Parathyroid adenoma (tissue), 2 donors: ENCODE measurements around the gene GART.
A peak's percentile ranks its signal among the peaks of the same experiment; 100 is the strongest.

ENCODE experiments used
- H2AFZ ChIP-seq: fragments of 300-600 bp; sonication (generic); one replicate; pipeline ENCODE4 v1.7.0; 2017; ENCODE audit warnings: antibody characterized with exemption, mild to moderate bottlenecking
- H3K27ac ChIP-seq: fragments of 300-600 bp; sonication (generic); one replicate; pipeline ENCODE4 v1.7.0; 2017
- H3K27me3 ChIP-seq: fragments of 300-600 bp; sonication (generic); one replicate; pipeline ENCODE4 v1.7.0; 2017; ENCODE audit warnings: low read length; ENCODE audit not compliant: control insufficient read depth, insufficient read depth
- H3K36me3 ChIP-seq: fragments of 300-600 bp; sonication (generic); one replicate; pipeline ENCODE4 v1.7.0; 2017; ENCODE audit warnings: low read length; ENCODE audit not compliant: control insufficient read depth, insufficient read depth
- H3K4me1 ChIP-seq: fragments of 300-600 bp; sonication (generic); one replicate; pipeline ENCODE4 v1.7.0; 2017; ENCODE audit warnings: control low read depth
- H3K4me2 ChIP-seq: fragments of 300-600 bp; sonication (generic); one replicate; pipeline ENCODE4 v1.7.0; 2017; ENCODE audit warnings: low read length
- H3K4me3 ChIP-seq: fragments of 300-600 bp; sonication (generic); one replicate; pipeline ENCODE4 v1.7.0; 2017; ENCODE audit warnings: low read depth, low read length
- H3K79me2 ChIP-seq: fragments of 300-600 bp; sonication (generic); one replicate; pipeline ENCODE4 v1.7.0; 2017; ENCODE audit warnings: control low read depth
- H3K9ac ChIP-seq: fragments of 300-600 bp; sonication (generic); one replicate; pipeline ENCODE4 v1.7.0; 2017; ENCODE audit warnings: mild to moderate bottlenecking
- H3K9me3 ChIP-seq: fragments of 300-600 bp; sonication (generic); one replicate; pipeline ENCODE4 v1.7.0; 2017; ENCODE audit warnings: low read length; ENCODE audit not compliant: control insufficient read depth
- TF ChIP-seq, protein P1 (sequence below): fragments of 300-600 bp; sonication (generic); IDR thresholded peaks from one replicate; pipeline ENCODE4 v1.7.0; 2017; ENCODE audit warnings: antibody characterized with exemption, mild to moderate bottlenecking
- donor health status: primary hyperparathyroidism.

GART gene

DNA sequence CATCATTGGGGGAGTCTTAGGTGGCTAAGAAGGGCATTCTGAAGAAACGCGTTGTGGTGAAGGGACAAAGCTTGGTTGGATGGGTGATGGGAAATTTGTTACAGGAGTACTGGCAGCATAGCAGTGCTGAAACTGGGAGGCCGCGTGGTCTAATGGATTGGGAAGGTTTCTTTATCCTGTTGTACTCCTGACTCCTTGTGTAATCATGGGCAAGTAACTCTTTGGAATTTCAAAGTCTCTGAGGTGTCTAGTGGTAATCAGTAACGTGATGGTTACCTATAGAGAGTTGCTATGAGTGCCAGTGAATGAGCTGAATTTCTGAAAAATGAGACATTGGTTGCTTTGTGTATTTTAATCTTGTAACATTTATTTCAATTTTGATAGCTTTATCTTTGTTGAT, 28.1 kb upstream of the GART start:
- peaks cover 5% of the 10 kb centered on the region for H3K79me2 ChIP-seq
- TF ChIP-seq, protein P1, sequence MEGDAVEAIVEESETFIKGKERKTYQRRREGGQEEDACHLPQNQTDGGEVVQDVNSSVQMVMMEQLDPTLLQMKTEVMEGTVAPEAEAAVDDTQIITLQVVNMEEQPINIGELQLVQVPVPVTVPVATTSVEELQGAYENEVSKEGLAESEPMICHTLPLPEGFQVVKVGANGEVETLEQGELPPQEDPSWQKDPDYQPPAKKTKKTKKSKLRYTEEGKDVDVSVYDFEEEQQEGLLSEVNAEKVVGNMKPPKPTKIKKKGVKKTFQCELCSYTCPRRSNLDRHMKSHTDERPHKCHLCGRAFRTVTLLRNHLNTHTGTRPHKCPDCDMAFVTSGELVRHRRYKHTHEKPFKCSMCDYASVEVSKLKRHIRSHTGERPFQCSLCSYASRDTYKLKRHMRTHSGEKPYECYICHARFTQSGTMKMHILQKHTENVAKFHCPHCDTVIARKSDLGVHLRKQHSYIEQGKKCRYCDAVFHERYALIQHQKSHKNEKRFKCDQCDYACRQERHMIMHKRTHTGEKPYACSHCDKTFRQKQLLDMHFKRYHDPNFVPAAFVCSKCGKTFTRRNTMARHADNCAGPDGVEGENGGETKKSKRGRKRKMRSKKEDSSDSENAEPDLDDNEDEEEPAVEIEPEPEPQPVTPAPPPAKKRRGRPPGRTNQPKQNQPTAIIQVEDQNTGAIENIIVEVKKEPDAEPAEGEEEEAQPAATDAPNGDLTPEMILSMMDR = no peak
- H3K4me1 ChIP-seq = peaks cover 3% of the 10 kb centered on the region
- no peaks in the 10 kb centered on the region for H3K9me3 ChIP-seq
- no peak overlapping the region for H3K4me3 ChIP-seq
- no peaks in the 10 kb centered on the region for H3K36me3 ChIP-seq
- no peak overlapping the region for H3K9ac ChIP-seq
- H3K27ac ChIP-seq = no peak overlapping the region
- no peak overlapping the region for H3K4me2 ChIP-seq
- no peaks in the 10 kb centered on the region for H3K27me3 ChIP-seq
- H2AFZ ChIP-seq = no peak overlapping the region

DNA sequence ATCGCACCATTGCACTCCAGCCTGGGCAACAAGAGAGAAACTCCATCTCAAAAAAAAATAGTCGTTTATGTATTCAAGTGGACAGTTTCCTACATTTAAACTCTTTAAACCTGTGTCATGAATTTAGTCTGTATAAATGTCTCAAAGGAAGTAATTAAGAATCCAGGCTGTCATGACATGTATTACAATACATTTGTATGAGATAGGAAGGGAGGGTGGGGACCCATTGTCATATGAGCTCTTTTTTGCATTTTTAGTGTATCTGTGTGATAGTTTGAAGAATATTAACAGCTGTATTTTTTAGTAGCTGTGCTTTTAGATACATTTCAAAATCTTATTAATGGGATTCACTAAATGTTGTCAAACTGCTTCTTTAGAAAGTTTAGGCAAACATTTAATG, 26.5 kb upstream of the GART start:
- H3K4me1 ChIP-seq = peaks cover 3% of the 10 kb centered on the region
- no peaks in the 10 kb centered on the region for H3K27me3 ChIP-seq
- no peak overlapping the region for H2AFZ ChIP-seq
- H3K36me3 ChIP-seq = no peaks in the 10 kb centered on the region
- peak overlapping the region; percentile 6 for H3K27ac ChIP-seq
- peaks cover 5% of the 10 kb centered on the region for H3K79me2 ChIP-seq
- H3K9me3 ChIP-seq = no peaks in the 10 kb centered on the region
- no peak overlapping the region for H3K9ac ChIP-seq
- TF ChIP-seq, protein P1 = no peak
- peak overlapping the region; percentile 34 for H3K4me2 ChIP-seq
- no peak overlapping the region for H3K4me3 ChIP-seq

DNA sequence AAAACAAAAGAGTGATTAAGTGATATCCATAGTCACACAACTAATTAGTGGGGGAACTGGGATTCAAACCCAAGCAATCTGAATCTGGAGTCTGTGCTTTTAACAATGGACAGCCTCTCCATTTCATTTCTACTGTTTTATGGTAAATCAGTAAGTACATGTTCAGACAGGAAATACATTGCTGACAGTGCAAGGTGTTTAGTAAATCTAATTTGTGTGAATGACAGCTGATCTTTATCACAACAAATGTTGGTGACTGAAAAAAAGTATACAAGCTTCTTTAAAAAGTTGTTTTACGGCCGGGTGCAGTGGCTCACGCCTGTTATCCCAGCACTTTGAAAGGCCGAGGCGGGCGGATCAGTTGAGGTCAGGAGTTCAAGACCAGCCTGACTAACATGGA, 26.0 kb upstream of the GART start:
- H3K27ac ChIP-seq = peak overlapping the region; percentile 40
- H3K36me3 ChIP-seq = no peaks in the 10 kb centered on the region
- no peak overlapping the region for H3K4me3 ChIP-seq
- TF ChIP-seq, protein P1 = no peak
- peak overlapping the region; percentile 41 for H3K4me2 ChIP-seq
- no peak overlapping the region for H2AFZ ChIP-seq
- peaks cover 5% of the 10 kb centered on the region for H3K79me2 ChIP-seq
- peaks cover 3% of the 10 kb centered on the region for H3K4me1 ChIP-seq
- H3K9me3 ChIP-seq = no peaks in the 10 kb centered on the region
- H3K9ac ChIP-seq = no peak overlapping the region
- H3K27me3 ChIP-seq = no peaks in the 10 kb centered on the region

DNA sequence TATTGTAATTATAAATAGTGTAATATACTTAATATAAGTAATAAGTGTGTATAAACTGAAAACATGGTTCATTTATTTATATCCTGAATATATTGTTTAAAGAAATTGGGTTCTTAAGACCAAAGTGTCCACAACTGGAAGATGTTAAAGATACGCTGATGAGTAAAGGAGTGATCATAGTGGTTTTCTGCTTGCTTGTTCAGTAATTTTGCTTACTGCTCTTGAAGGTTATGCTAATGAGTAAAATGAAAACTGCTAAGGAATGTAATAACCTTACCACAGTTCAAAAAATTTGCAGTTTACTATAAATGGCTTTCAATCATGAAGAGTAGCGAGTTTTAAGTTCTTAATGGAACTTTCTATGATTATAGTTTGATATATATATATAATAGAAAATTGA, 24.6 kb upstream of the GART start:
- H2AFZ ChIP-seq = no peak overlapping the region
- H3K36me3 ChIP-seq = no peaks in the 10 kb centered on the region
- H3K27ac ChIP-seq = no peak overlapping the region
- peaks cover 3% of the 10 kb centered on the region for H3K4me1 ChIP-seq
- H3K79me2 ChIP-seq = peaks cover 3% of the 10 kb centered on the region
- H3K27me3 ChIP-seq = no peaks in the 10 kb centered on the region
- no peak overlapping the region for H3K4me3 ChIP-seq
- TF ChIP-seq, protein P1 = no peak
- H3K9ac ChIP-seq = no peak overlapping the region
- no peak overlapping the region for H3K4me2 ChIP-seq
- H3K9me3 ChIP-seq = no peaks in the 10 kb centered on the region

DNA sequence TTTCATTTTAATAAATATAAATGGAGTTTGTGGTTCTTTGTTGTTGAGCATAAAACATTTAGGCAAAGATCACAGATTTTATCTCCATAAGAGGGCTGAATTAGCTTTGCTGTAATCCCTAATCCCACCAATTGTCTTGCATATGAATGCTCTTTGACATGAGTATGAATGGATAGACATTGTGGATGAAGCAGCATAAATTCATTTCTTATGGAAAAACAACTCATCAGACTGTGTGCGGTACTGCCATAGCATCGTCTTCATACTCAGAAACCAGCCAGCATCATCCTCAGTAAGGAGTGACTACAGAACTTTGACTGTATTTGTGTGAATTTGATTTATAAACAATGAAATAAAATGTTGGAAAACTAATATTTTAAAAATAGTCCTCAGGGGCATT, 20.5 kb upstream of the GART start:
- H3K79me2 ChIP-seq = peaks cover 8% of the 10 kb centered on the region
- peaks cover 13% of the 10 kb centered on the region for H3K4me1 ChIP-seq
- no peak overlapping the region for H3K4me2 ChIP-seq
- no peak overlapping the region for H3K4me3 ChIP-seq
- no peak overlapping the region for H3K27ac ChIP-seq
- no peaks in the 10 kb centered on the region for H3K36me3 ChIP-seq
- H3K9me3 ChIP-seq = no peaks in the 10 kb centered on the region
- no peak overlapping the region for H2AFZ ChIP-seq
- H3K9ac ChIP-seq = no peak overlapping the region
- no peaks in the 10 kb centered on the region for H3K27me3 ChIP-seq
- TF ChIP-seq, protein P1 = no peak
